ENCODE results near the gene GABBR2. TPM values are rescaled to one million over a fixed set of nuclear protein-coding genes. Genes with fewer than 3 reads are reported as not detected.

GABBR2 gene
- total RNA-seq, 3 donors from 2014 or later, result not detected

GRCh38 chr9:98667005-98667640, 41.6 kb downstream of the GABBR2 start:
- no peak overlapping the region for H3K27ac ChIP-seq
- H3K4me3 ChIP-seq, result no peak overlapping the region
- TF ChIP-seq POLR2AphosphoS5 (IDR thresholded peaks at IDR 0.05), result no peak
- TF ChIP-seq CTCF (IDR thresholded peaks at IDR 0.05), result no peak
- no peak for TF ChIP-seq POLR2A (IDR thresholded peaks at IDR 0.05)
- DNase-seq (ENCODE audit: low spot score in 2 of 2), result no peak
- no peaks in the 10 kb centered on the region for H3K9me3 ChIP-seq
- no peaks in the 10 kb centered on the region for H3K4me1 ChIP-seq
- no peaks in the 10 kb centered on the region for H3K36me3 ChIP-seq
- intact Hi-C loops (cut with DNase I; ENCODE audit: low total_unique reads), result no loop called here
- H3K27me3 ChIP-seq, result no peaks in the 10 kb centered on the region

GRCh38 chr9:98665501-98665900, 43.2 kb downstream of the GABBR2 start:
- TF ChIP-seq CTCF (IDR thresholded peaks at IDR 0.05), result no peak
- TF ChIP-seq POLR2AphosphoS5 (IDR thresholded peaks at IDR 0.05), result no peak
- TF ChIP-seq POLR2A (IDR thresholded peaks at IDR 0.05), result no peak
- Histone ChIP-seq H3K9me3 (no peaks in the 10 kb centered on the region), H3K4me1 (no peaks in the 10 kb centered on the region), H3K27me3 (no peaks in the 10 kb centered on the region), H3K36me3 (no peaks in the 10 kb centered on the region), H3K4me3 (no peak overlapping the region), H3K27ac (no peak overlapping the region)
- DNase-seq (ENCODE audit: low spot score in 2 of 2), result no peak
- intact Hi-C loops (cut with DNase I; ENCODE audit: low total_unique reads), result no loop called here

DNA sequence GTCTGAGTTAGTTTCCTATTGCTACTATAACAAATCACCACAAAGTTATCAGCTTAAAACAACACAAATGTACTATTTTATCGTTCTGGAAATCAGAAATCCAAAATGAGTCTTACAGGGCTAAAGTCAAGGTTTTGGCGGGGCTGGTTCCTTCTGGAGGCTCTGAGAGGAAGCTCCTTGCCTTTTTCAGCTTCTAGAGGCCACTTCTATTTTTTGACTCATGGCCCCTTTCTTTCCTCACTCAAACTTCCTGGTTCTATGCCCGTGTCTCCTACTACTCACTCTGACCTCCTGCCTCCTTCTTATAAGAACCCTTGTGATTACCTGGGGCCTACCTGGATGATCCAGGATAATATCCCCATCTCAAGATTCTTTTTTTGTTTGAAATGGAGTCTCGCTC, 48.2 kb downstream of the GABBR2 start:
- Histone ChIP-seq H3K27ac (no peak overlapping the region), H3K27me3 (no peaks in the 10 kb centered on the region), H3K4me1 (no peaks in the 10 kb centered on the region), H3K4me3 (no peak overlapping the region), H3K9me3 (no peaks in the 10 kb centered on the region), H3K36me3 (no peaks in the 10 kb centered on the region)
- no peak for DNase-seq (ENCODE audit: low spot score in 2 of 2)
- TF ChIP-seq POLR2A (IDR thresholded peaks at IDR 0.05), result no peak
- no peak for TF ChIP-seq POLR2AphosphoS5 (IDR thresholded peaks at IDR 0.05)
- no peak for TF ChIP-seq CTCF (IDR thresholded peaks at IDR 0.05)
- intact Hi-C loops (cut with DNase I; ENCODE audit: low total_unique reads), result no loop called here

DNA sequence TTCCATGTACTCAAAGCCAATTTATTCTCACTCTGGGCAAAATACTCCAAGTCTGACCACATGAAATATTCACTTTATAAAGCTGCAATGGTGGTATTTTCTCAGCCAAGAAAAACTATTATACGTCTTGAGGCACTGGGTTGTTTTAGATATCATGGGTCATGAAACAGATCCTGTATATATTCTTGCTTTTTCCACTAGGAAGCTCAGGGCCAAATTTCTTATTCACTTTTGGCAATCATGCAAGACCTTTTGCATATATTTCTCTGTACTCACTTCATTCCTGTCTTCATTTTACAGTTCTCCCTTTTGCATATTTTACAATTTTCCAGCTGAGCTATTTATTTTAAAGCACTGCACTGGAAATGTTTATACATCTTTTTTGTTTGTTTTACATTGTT, 49.8 kb downstream of the GABBR2 start:
- no peaks in the 10 kb centered on the region for H3K36me3 ChIP-seq
- no peaks in the 10 kb centered on the region for H3K27me3 ChIP-seq
- intact Hi-C loops (cut with DNase I; ENCODE audit: low total_unique reads), result no loop called here
- no peak for TF ChIP-seq POLR2A (IDR thresholded peaks at IDR 0.05)
- no peak for TF ChIP-seq POLR2AphosphoS5 (IDR thresholded peaks at IDR 0.05)
- no peak for TF ChIP-seq CTCF (IDR thresholded peaks at IDR 0.05)
- H3K9me3 ChIP-seq, result no peaks in the 10 kb centered on the region
- H3K4me3 ChIP-seq, result no peak overlapping the region
- no peak overlapping the region for H3K27ac ChIP-seq
- no peaks in the 10 kb centered on the region for H3K4me1 ChIP-seq
- no peak for DNase-seq (ENCODE audit: low spot score in 2 of 2)

GRCh38 chr9:98657897-98658296, 50.8 kb downstream of the GABBR2 start:
- no peak overlapping the region for H3K4me3 ChIP-seq
- H3K27ac ChIP-seq, result no peak overlapping the region
- no peaks in the 10 kb centered on the region for H3K27me3 ChIP-seq
- no peak for TF ChIP-seq CTCF (IDR thresholded peaks at IDR 0.05)
- no peak for TF ChIP-seq POLR2A (IDR thresholded peaks at IDR 0.05)
- TF ChIP-seq POLR2AphosphoS5 (IDR thresholded peaks at IDR 0.05), result no peak
- no peaks in the 10 kb centered on the region for H3K36me3 ChIP-seq
- no peaks in the 10 kb centered on the region for H3K9me3 ChIP-seq
- intact Hi-C loops (cut with DNase I; ENCODE audit: low total_unique reads), result no loop called here
- no peaks in the 10 kb centered on the region for H3K4me1 ChIP-seq
- DNase-seq (ENCODE audit: low spot score in 2 of 2), result no peak

Measured in breast epithelium (tissue), 4 donors.